KMS-11 (cell line): ENCODE data around the gene MAMDC2.

Experiments used
- H2AFZ ChIP-seq: fragments of 200-600 bp; sonication (generic); 2 replicates; pipeline ENCODE4 v1.6.1; 2016; ENCODE audit warnings: antibody characterized with exemption, mixed run types, low read depth
- H3K27ac ChIP-seq: fragments of 200-600 bp; sonication (generic); 2 replicates; pipeline ENCODE4 v1.6.1; 2016; ENCODE audit warnings: mild to moderate bottlenecking, mixed run types
- H3K27me3 ChIP-seq: fragments of 200-600 bp; sonication (generic); 2 replicates; pipeline ENCODE4 v1.6.1; 2017; ENCODE audit warnings: mild to moderate bottlenecking, low read depth, mixed run types, moderate library complexity; ENCODE audit not compliant: insufficient read depth
- H3K36me3 ChIP-seq: fragments of 200-600 bp; sonication (generic); 2 replicates; pipeline ENCODE4 v1.6.1; 2017; ENCODE audit warnings: mild to moderate bottlenecking, mixed run types; ENCODE audit not compliant: insufficient read depth
- H3K4me1 ChIP-seq: fragments of 200-600 bp; sonication (generic); 2 replicates; pipeline ENCODE4 v1.6.1; 2016; ENCODE audit warnings: mild to moderate bottlenecking, low read depth, mixed run types; ENCODE audit not compliant: poor library complexity, severe bottlenecking
- H3K4me2 ChIP-seq: fragments of 200-600 bp; sonication (generic); 2 replicates; pipeline ENCODE4 v1.7.0; 2016; ENCODE audit warnings: mild to moderate bottlenecking, mixed run types
- H3K4me3 ChIP-seq: fragments of 200-600 bp; sonication (generic); IDR thresholded peaks from 2 replicates; pipeline ENCODE4 v1.6.1; 2017; ENCODE audit warnings: low read depth, low read length, mixed read lengths; ENCODE audit not compliant: insufficient read depth
- H3K79me2 ChIP-seq: fragments of 200-600 bp; sonication (generic); 2 replicates; pipeline ENCODE4 v1.6.1; 2016; ENCODE audit warnings: low read depth, mixed run types; ENCODE audit not compliant: insufficient read depth
- H3K9ac ChIP-seq: fragments of 200-600 bp; sonication (generic); 2 replicates; pipeline ENCODE4 v1.6.1; 2016; ENCODE audit warnings: mild to moderate bottlenecking, mixed run types
- H4K20me1 ChIP-seq: fragments of 200-600 bp; sonication (generic); 2 replicates; pipeline ENCODE4 v1.6.1; 2016; ENCODE audit warnings: mild to moderate bottlenecking, mixed run types; ENCODE audit not compliant: insufficient read depth
- CTCF ChIP-seq: fragments of 200-600 bp; sonication (generic); conservative IDR thresholded peaks from 2 replicates; pipeline ENCODE4 v1.6.1; 2017; ENCODE audit warnings: low read depth, mild to moderate bottlenecking, antibody characterized with exemption, low read length, moderate library complexity, mixed read lengths

The MAMDC2 gene

GRCh38 chr9:70028287-70028686 lies 15.4 kb upstream of the MAMDC2 start:
- H3K36me3 ChIP-seq = no peaks in the 10 kb centered on the region
- H3K4me1 ChIP-seq = no peaks in the 10 kb centered on the region
- H3K4me3 ChIP-seq = no peak overlapping the region
- H2AFZ ChIP-seq = no peak overlapping the region
- no peak overlapping the region for H3K9ac ChIP-seq
- H3K79me2 ChIP-seq = no peaks in the 10 kb centered on the region
- H3K27me3 ChIP-seq = no peaks in the 10 kb centered on the region
- TF ChIP-seq CTCF = no peak
- H3K27ac ChIP-seq = no peak overlapping the region
- no peaks in the 10 kb centered on the region for H4K20me1 ChIP-seq
- H3K4me2 ChIP-seq = no peak overlapping the region

- Histone ChIP-seq H4K20me1 (no peaks in the 10 kb centered on the region), H3K9ac (no peak overlapping the region), H2AFZ (no peak overlapping the region), H3K27ac (no peak overlapping the region), H3K4me2 (no peak overlapping the region), H3K4me3 (no peak overlapping the region), H3K4me1 (no peaks in the 10 kb centered on the region), H3K27me3 (no peaks in the 10 kb centered on the region), H3K36me3 (no peaks in the 10 kb centered on the region), H3K79me2 (no peaks in the 10 kb centered on the region)
- TF ChIP-seq CTCF = no peak
These were observed 13.5 kb upstream of the MAMDC2 start for GRCh38 chr9:70030156-70030555.

- Histone ChIP-seq H3K27me3 (no peaks in the 10 kb centered on the region), H3K4me2 (no peak overlapping the region)
These were observed 12.5 kb upstream of the MAMDC2 start for GRCh38 chr9:70031141-70031545.

GRCh38 chr9:70034271-70034711 lies 9.4 kb upstream of the MAMDC2 start:
- H3K27me3 ChIP-seq = no peaks in the 10 kb centered on the region
- H3K4me3 ChIP-seq = no peak overlapping the region
- TF ChIP-seq CTCF = no peak
- no peaks in the 10 kb centered on the region for H3K79me2 ChIP-seq
- H4K20me1 ChIP-seq = no peaks in the 10 kb centered on the region
- no peak overlapping the region for H3K4me2 ChIP-seq
- no peak overlapping the region for H3K27ac ChIP-seq
- H3K36me3 ChIP-seq = no peaks in the 10 kb centered on the region
- H3K9ac ChIP-seq = no peak overlapping the region
- H2AFZ ChIP-seq = no peak overlapping the region
- no peaks in the 10 kb centered on the region for H3K4me1 ChIP-seq

More at GRCh38 chr9:70031141-70031545, 12.5 kb upstream of the MAMDC2 start:
- Histone ChIP-seq H3K79me2 (no peaks in the 10 kb centered on the region), H4K20me1 (no peaks in the 10 kb centered on the region), H3K27ac (no peak overlapping the region), H2AFZ (no peak overlapping the region), H3K9ac (no peak overlapping the region), H3K4me3 (no peak overlapping the region), H3K4me1 (no peaks in the 10 kb centered on the region), H3K36me3 (no peaks in the 10 kb centered on the region)
- TF ChIP-seq CTCF = no peak
